OCI-LY7 (cell line): Measurements from ENCODE around the gene S100A6.

Source experiments
- CTCF ChIP-seq: fragments of 200-600 bp; sonication (generic); conservative IDR thresholded peaks from 2 replicates; pipeline ENCODE4 v1.5.1; 2014; ENCODE audit warnings: mild to moderate bottlenecking, antibody characterized with exemption, low read length, moderate library complexity, mixed read lengths
- EZH2phosphoT487 ChIP-seq: fragments of 200-600 bp; sonication (generic); IDR thresholded peaks from 2 replicates; pipeline ENCODE4 v1.6.1; 2018; ENCODE audit warnings: low read depth, borderline replicate concordance, mild to moderate bottlenecking, mixed run types, antibody characterized with exemption, low read length, moderate library complexity, mixed read lengths

GRCh38 chr1:153537376-153537730 lies 1.6 kb upstream of the S100A6 start:
- no peak for TF ChIP-seq CTCF
- no peak for TF ChIP-seq EZH2phosphoT487
